A673 (cell line): Measurements from ENCODE around the gene XYLT1. TPM values are rescaled to one million over a fixed set of nuclear protein-coding genes. Genes with fewer than 3 reads are reported as not detected.

Experiments used
- BruUV-seq: library from RNA; stranded (reverse); fragments of 400-500 nt; replicated peaks from 2 replicates; lab custom pipeline; 2021; lab: Mats Ljungman, UMichigan
- CTCF ChIA-PET: fragments of 300-600 bp; sonication (Branson Sonifier 250); formaldehyde crosslinking; loops from one replicate; lab custom pipeline; 2022; ENCODE audit warnings: antibody characterized with exemption; lab: Charles Lee
- POLR2A ChIA-PET: fragments of 300-600 bp; sonication (Branson Sonifier 250); formaldehyde crosslinking; loops from one replicate; lab custom pipeline; 2022; ENCODE audit warnings: antibody characterized with exemption; ENCODE audit not compliant: low non-redundant PET; lab: Charles Lee
- DNase-seq: peaks from one replicate; pipeline ENCODE4 v3.0.0-alpha.2; 2015; ENCODE audit warnings: low spot score
- H3K27ac ChIP-seq: fragments of 200-600 bp; sonication (generic); 2 replicates; pipeline ENCODE4 v1.5.1; 2016; ENCODE audit warnings: mixed run types, low read depth, mild to moderate bottlenecking, mixed read lengths, antibody characterized with exemption, low read length; ENCODE audit not compliant: poor library complexity, severe bottlenecking
- H3K27me3 ChIP-seq: fragments of 200-600 bp; sonication (generic); replicated peaks from 2 replicates; pipeline ENCODE4 v1.6.1; 2017; ENCODE audit warnings: mixed run types, low read depth, mild to moderate bottlenecking, mixed read lengths, antibody characterized with exemption, low read length; ENCODE audit not compliant: insufficient read depth, poor library complexity
- H3K36me3 ChIP-seq: fragments of 200-600 bp; sonication (generic); 2 replicates; pipeline ENCODE4 v1.6.1; 2016; ENCODE audit warnings: mixed run types, mild to moderate bottlenecking, mixed read lengths, antibody characterized with exemption, low read length; ENCODE audit not compliant: insufficient read depth, poor library complexity, severe bottlenecking
- H3K4me1 ChIP-seq: fragments of 200-600 bp; sonication (generic); 2 replicates; pipeline ENCODE4 v1.6.1; 2017; ENCODE audit warnings: mixed run types, mild to moderate bottlenecking, mixed read lengths, antibody characterized with exemption, low read length; ENCODE audit not compliant: insufficient read depth, poor library complexity, severe bottlenecking
- H3K4me3 ChIP-seq: fragments of 200-600 bp; sonication (generic); 2 replicates; pipeline ENCODE4 v1.5.1; 2016; ENCODE audit warnings: low read depth, mixed run types, mild to moderate bottlenecking, mixed read lengths, low read length; ENCODE audit not compliant: poor library complexity, severe bottlenecking
- H3K9me3 ChIP-seq: fragments of 200-600 bp; sonication (generic); 2 replicates; pipeline ENCODE4 v1.6.1; 2016; ENCODE audit warnings: mixed run types, low read depth, mild to moderate bottlenecking, mixed read lengths, antibody characterized with exemption, low read length; ENCODE audit not compliant: poor library complexity, severe bottlenecking
- EZH2 ChIP-seq: fragments of 200-600 bp; sonication (generic); IDR thresholded peaks from 2 replicates; pipeline ENCODE4 v1.6.1; 2017; ENCODE audit warnings: borderline replicate concordance, low read depth, mild to moderate bottlenecking, mixed read lengths, antibody characterized with exemption, low read length; ENCODE audit not compliant: poor library complexity, severe bottlenecking
- intact Hi-C: fragments of 100-400 bp; cut with micrococcal nuclease; formaldehyde crosslinking; loops from one replicate; pipeline ENCODE4 v1.10.0; 2022; ENCODE audit not compliant: unreplicated experiment
- total RNA-seq: library from RNA; stranded (reverse); gene quantifications from 2 replicates; pipeline ENCODE4 v1.2.3, GENCODE V29; 2021
- TF ChIP-seq, protein P1 (sequence below): fragments of 300-800, 200-600 bp; sonication (generic); conservative IDR thresholded peaks from 2 replicates; pipeline ENCODE4 v1.5.1; 2017; ENCODE audit warnings: low read depth, mild to moderate bottlenecking, antibody characterized with exemption, low read length, moderate library complexity, mixed read lengths

The XYLT1 gene
- total RNA-seq, 1 experiment from 2014 or later = 0.64 TPM

DNA sequence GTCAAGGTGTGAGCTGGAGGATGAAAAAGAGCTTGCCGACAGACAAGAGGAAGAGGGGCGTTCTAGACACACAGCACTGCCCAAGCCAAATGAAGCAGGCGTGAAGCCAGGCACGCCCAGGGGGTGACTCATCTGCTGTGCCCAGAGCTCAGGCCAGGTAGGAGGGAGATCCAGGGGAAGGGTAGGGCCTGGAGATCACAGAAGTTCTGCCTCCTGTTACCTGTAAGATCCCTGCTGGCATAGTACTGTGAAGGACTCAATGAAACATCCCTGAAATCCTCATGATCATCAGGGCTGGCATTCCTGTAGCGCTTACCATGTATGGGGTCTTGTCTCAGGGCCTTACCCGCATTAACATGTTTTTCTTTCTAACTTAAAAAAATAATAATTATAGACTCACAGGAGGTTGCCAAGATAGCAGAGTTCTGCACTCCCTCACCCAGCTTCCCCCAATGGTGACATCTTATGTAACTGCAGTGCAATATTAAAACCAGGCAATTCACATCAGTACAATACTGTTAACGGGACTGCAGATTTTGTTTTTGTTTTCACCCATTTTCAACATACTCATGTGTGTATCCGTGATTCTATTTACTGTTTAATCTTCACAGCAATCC lies 158.6 kb downstream of the XYLT1 start:
- ChIA-PET POLR2A (interaction anchor here (0.6 kb wide), 1 partner anchor 155 kb away, joined by 3 read pairs; no protein-coding TSS in a partner anchor), CTCF (interaction anchor here (0.5 to 0.6 kb wide), 2 partner anchors 26 to 167 kb away, joined by 3 to 4 read pairs; no protein-coding TSS in a partner anchor)
- Histone ChIP-seq H3K36me3 (no peaks in the 10 kb centered on the region), H3K4me1 (no peaks in the 10 kb centered on the region), H3K9me3 (no peaks in the 10 kb centered on the region), H3K27me3 (no peaks in the 10 kb centered on the region), H3K4me3 (no peak overlapping the region), H3K27ac (no peak overlapping the region)
- no TSS peak for BruUV-seq
- intact Hi-C loops = no loop called here
- TF ChIP-seq EZH2 = no peak
- TF ChIP-seq, protein P1, sequence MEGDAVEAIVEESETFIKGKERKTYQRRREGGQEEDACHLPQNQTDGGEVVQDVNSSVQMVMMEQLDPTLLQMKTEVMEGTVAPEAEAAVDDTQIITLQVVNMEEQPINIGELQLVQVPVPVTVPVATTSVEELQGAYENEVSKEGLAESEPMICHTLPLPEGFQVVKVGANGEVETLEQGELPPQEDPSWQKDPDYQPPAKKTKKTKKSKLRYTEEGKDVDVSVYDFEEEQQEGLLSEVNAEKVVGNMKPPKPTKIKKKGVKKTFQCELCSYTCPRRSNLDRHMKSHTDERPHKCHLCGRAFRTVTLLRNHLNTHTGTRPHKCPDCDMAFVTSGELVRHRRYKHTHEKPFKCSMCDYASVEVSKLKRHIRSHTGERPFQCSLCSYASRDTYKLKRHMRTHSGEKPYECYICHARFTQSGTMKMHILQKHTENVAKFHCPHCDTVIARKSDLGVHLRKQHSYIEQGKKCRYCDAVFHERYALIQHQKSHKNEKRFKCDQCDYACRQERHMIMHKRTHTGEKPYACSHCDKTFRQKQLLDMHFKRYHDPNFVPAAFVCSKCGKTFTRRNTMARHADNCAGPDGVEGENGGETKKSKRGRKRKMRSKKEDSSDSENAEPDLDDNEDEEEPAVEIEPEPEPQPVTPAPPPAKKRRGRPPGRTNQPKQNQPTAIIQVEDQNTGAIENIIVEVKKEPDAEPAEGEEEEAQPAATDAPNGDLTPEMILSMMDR = no peak
- DNase-seq = no peak

DNA sequence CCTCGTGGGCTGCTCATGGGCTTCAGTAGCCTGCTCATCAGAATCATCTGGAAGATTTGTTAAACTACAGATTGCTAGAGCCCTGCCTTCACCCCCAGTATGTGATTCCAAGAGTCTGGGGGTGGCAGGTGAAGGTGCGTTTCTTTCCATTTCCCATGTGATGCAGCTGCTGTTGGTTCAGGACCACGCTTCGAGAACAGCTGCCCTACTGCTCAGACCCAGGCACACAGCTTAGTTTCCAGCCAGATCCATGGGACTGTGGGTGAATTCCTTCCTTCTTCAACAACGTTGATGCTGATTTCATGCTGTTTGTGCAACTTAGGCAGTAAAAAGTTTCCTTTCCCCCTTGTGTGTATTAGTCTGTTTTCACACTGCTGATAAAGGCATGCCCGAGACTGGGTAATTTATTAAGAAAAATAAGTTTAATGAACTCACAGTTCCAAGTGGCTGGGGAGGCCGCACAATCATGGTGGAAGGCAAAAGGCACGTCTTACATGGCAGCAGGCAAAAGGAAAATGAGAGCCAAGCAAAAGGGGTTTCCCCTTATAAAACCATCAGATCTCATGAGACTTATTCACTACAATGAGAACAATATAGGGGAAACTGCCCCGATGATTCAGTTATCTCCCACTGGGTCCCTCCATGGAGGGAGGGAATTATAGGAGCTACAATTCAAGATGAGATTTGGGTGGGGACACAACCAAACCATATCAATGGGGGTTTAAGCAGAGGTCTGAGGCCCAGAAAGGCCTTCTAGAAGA lies 159.2 kb downstream of the XYLT1 start:
- BruUV-seq = no TSS peak
- TF ChIP-seq EZH2 = no peak
- TF ChIP-seq, protein P1 = no peak
- no peaks in the 10 kb centered on the region for H3K9me3 ChIP-seq
- no peak overlapping the region for H3K4me3 ChIP-seq
- no peak for DNase-seq
- no peaks in the 10 kb centered on the region for H3K36me3 ChIP-seq
- intact Hi-C loops = no loop called here
- POLR2A ChIA-PET = interaction anchor here (0.6 kb wide), 1 partner anchor 156 kb away, joined by 3 read pairs; no protein-coding TSS in a partner anchor
- H3K4me1 ChIP-seq = no peaks in the 10 kb centered on the region
- no peak overlapping the region for H3K27ac ChIP-seq
- CTCF ChIA-PET = interaction anchor here (0.5 kb wide), 1 partner anchor 26 kb away, joined by 4 read pairs; no protein-coding TSS in a partner anchor
- no peaks in the 10 kb centered on the region for H3K27me3 ChIP-seq

DNA sequence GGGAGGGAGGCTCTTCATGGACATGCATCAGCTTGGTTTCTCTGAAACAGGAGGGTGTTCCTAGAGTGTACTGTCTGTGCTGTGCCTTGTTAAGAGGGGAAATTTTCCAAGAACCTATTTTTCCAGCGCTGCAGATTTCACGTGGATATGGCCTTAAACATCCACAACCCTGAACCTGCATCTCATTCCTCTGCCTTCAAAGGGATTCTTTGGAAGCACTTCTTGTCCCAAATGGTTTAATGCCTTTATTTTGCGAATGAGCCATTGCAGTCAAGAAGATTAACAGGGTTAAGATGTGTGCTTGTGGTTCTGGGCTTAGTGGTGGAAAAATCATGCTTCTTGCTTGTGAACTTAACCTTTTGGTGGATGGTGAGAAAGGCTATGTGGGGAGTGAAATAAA lies 161.2 kb downstream of the XYLT1 start:
- TF ChIP-seq, protein P1 = no peak
- TF ChIP-seq EZH2 = no peak
- intact Hi-C loops = no loop called here
- Histone ChIP-seq H3K4me3 (no peak overlapping the region), H3K27ac (no peak overlapping the region), H3K9me3 (no peaks in the 10 kb centered on the region), H3K27me3 (no peaks in the 10 kb centered on the region), H3K36me3 (no peaks in the 10 kb centered on the region), H3K4me1 (no peaks in the 10 kb centered on the region)
- BruUV-seq = no TSS peak
- CTCF ChIA-PET = no interaction called here
- POLR2A ChIA-PET = no interaction called here
- no peak for DNase-seq
